PC-3 (cell line): ENCODE measurements around the gene HMSD. TPM values are rescaled to one million over a fixed set of nuclear protein-coding genes. Genes with fewer than 3 reads are reported as not detected.

Experiments used
- ATAC-seq: fragments of 200-7000 bp; cut with Tn5 transposase; 2 replicates; pipeline ENCODE4 v1.9.1; 2020; ENCODE audit warnings: mild to moderate bottlenecking, moderate library complexity
- BruUV-seq: library from RNA; stranded (reverse); fragments of 400-500 nt; replicated peaks from 2 replicates; lab custom pipeline; 2021; lab: Mats Ljungman, UMichigan
- CTCF ChIA-PET: fragments of 300-600 bp; sonication (Branson Sonifier 250); formaldehyde crosslinking; loops from one replicate; lab custom pipeline; 2022; ENCODE audit warnings: antibody characterized with exemption; lab: Charles Lee
- POLR2A ChIA-PET: fragments of 300-600 bp; sonication (Branson Sonifier 250); formaldehyde crosslinking; loops from one replicate; lab custom pipeline; 2022; ENCODE audit warnings: antibody characterized with exemption; ENCODE audit not compliant: unreplicated experiment; lab: Charles Lee
- DNase-seq: peaks from one replicate; pipeline ENCODE4 v3.0.0-alpha.2; 2015
- H2AFZ ChIP-seq: fragments of 300-600 bp; sonication (generic); 2 replicates; pipeline ENCODE4 v1.6.0; 2016; ENCODE audit warnings: antibody characterized with exemption, low read length
- H3F3A ChIP-seq: fragments of 300-600 bp; sonication (generic); one replicate; pipeline ENCODE4 v1.6.0; 2017; ENCODE audit warnings: antibody characterized with exemption, low read length, control low read depth, mild to moderate bottlenecking; ENCODE audit not compliant: unreplicated experiment
- H3K27ac ChIP-seq: fragments of 300-600 bp; sonication (generic); 2 replicates; pipeline ENCODE4 v1.5.1; 2016; ENCODE audit warnings: mild to moderate bottlenecking, low read length
- H3K27me3 ChIP-seq: fragments of 300-600 bp; sonication (generic); 2 replicates; pipeline ENCODE4 v1.6.1; 2016; ENCODE audit warnings: low read length, mixed read lengths
- H3K36me3 ChIP-seq: fragments of 300-600 bp; sonication (generic); 2 replicates; pipeline ENCODE4 v1.6.1; 2016; ENCODE audit warnings: low read depth, mixed run types, low read length, mixed read lengths
- H3K4me1 ChIP-seq: fragments of 300-600 bp; sonication (generic); 2 replicates; pipeline ENCODE4 v1.5.1; 2016; ENCODE audit warnings: low read length; ENCODE audit not compliant: insufficient read depth
- H3K4me2 ChIP-seq: fragments of 300-600 bp; sonication (generic); 2 replicates; pipeline ENCODE4 v1.6.0; 2016; ENCODE audit warnings: low read length
- H3K4me3 ChIP-seq: fragments of 300-600 bp; sonication (generic); 2 replicates; pipeline ENCODE4 v1.5.1; 2016; ENCODE audit warnings: mild to moderate bottlenecking, low read length, mixed read lengths
- H3K79me2 ChIP-seq: fragments of 300-600 bp; sonication (generic); 2 replicates; pipeline ENCODE4 v1.6.1; 2017; ENCODE audit warnings: low read length, mixed read lengths
- H3K9ac ChIP-seq: fragments of 300-600 bp; sonication (generic); 2 replicates; pipeline ENCODE4 v1.6.0; 2016; ENCODE audit warnings: mild to moderate bottlenecking, low read length
- H3K9me2 ChIP-seq: fragments of 300-600 bp; sonication (generic); replicated peaks from 2 replicates; pipeline ENCODE4 v1.6.1; 2016; ENCODE audit warnings: mixed run types, low read length, mixed read lengths
- H3K9me3 ChIP-seq: fragments of 300-600 bp; sonication (generic); 2 replicates; pipeline ENCODE4 v1.6.1; 2016; ENCODE audit warnings: low read length, mixed read lengths
- H4K20me1 ChIP-seq: fragments of 300-600 bp; sonication (generic); 2 replicates; pipeline ENCODE4 v1.6.1; 2016; ENCODE audit warnings: low read length, mixed read lengths
- CTCF ChIP-seq: fragments of 300-600 bp; sonication (generic); conservative IDR thresholded peaks from 2 replicates; pipeline ENCODE4 v1.5.1; 2017; ENCODE audit warnings: antibody characterized with exemption, low read depth, mild to moderate bottlenecking, low read length
- EZH2 ChIP-seq: fragments of 300-600 bp; sonication (generic); IDR thresholded peaks from one replicate; pipeline ENCODE4 v1.6.1; 2017; ENCODE audit warnings: antibody characterized with exemption, mild to moderate bottlenecking, low read length; ENCODE audit not compliant: unreplicated experiment
- EZH2phosphoT487 ChIP-seq: fragments of 300-600 bp; sonication (generic); IDR thresholded peaks from 2 replicates; pipeline ENCODE4 v1.6.1; 2018; ENCODE audit warnings: mild to moderate bottlenecking, antibody characterized with exemption, low read length, borderline replicate concordance
- intact Hi-C: fragments of 100-400 bp; cut with micrococcal nuclease; formaldehyde crosslinking; loops from 2 replicates; pipeline ENCODE4 v1.9.0; 2023
- total RNA-seq: library from RNA; depleted of rRNA; stranded (reverse); fragments of >200 nt; gene quantifications from 2 replicates; pipeline ENCODE4 v1.2.3, GENCODE V29; 2014

Gene HMSD
- total RNA-seq, 1 experiment from 2014 or later = 0.40 TPM

- H3K27me3 ChIP-seq = no peaks in the 10 kb centered on the region
- no peak overlapping the region for H3K4me3 ChIP-seq
- DNase-seq (no peak), ATAC-seq (no peak)
- no peaks in the 10 kb centered on the region for H3K79me2 ChIP-seq
- no peak overlapping the region for H3K4me2 ChIP-seq
- BruUV-seq = no TSS peak
- peaks cover 22% of the 10 kb centered on the region; the same call in 1 of the 2 replicates for H3K4me1 ChIP-seq
- no peaks in the 10 kb centered on the region for H3K9me2 ChIP-seq
- H3K27ac ChIP-seq = no peak overlapping the region
- H3K36me3 ChIP-seq = no peaks in the 10 kb centered on the region
- H2AFZ ChIP-seq = no peak overlapping the region
- ChIA-PET POLR2A (no interaction called here), CTCF (no interaction called here)
- no peaks in the 10 kb centered on the region for H4K20me1 ChIP-seq
- H3F3A ChIP-seq = no peaks in the 10 kb centered on the region
- no peak for TF ChIP-seq CTCF
- H3K9ac ChIP-seq = no peak overlapping the region
- intact Hi-C loops = no loop called here
- H3K9me3 ChIP-seq = no peaks in the 10 kb centered on the region
Observed at GRCh38 chr18:63947051-63947790, 1.9 kb upstream of the HMSD start.

- TF ChIP-seq CTCF (peak; percentile 60), EZH2 (no peak), EZH2phosphoT487 (no peak)
- H3K4me1 ChIP-seq = peaks cover 23% of the 10 kb centered on the region; the same call in 1 of the 2 replicates
- ATAC-seq (peak; percentile 41; the same call in 1 of the 2 replicates), DNase-seq (peak; percentile 60)
- H3K4me2 ChIP-seq = peak overlapping the region; percentile 2; the same call in 1 of the 2 replicates
- no peaks in the 10 kb centered on the region for H4K20me1 ChIP-seq
- H3F3A ChIP-seq = no peaks in the 10 kb centered on the region
- no TSS peak for BruUV-seq
- no peaks in the 10 kb centered on the region for H3K79me2 ChIP-seq
- no peaks in the 10 kb centered on the region for H3K9me3 ChIP-seq
- H3K4me3 ChIP-seq = no peak overlapping the region
- H2AFZ ChIP-seq = no peak overlapping the region
- CTCF ChIA-PET = interaction anchor here (0.5 to 0.6 kb wide), 2 partner anchors 13 to 15 kb away, joined by 3 to 5 read pairs; no protein-coding TSS in a partner anchor
- H3K27ac ChIP-seq = no peak overlapping the region
- no peaks in the 10 kb centered on the region for H3K36me3 ChIP-seq
- H3K9ac ChIP-seq = no peak overlapping the region
- intact Hi-C loops = no loop called here
- H3K9me2 ChIP-seq = no peaks in the 10 kb centered on the region
- no peaks in the 10 kb centered on the region for H3K27me3 ChIP-seq
- POLR2A ChIA-PET = interaction anchor here (0.7 kb wide), 1 partner anchor 19 kb away, joined by 4 read pairs; no protein-coding TSS in a partner anchor
Observed at GRCh38 chr18:63951302-63951705, 2.2 kb downstream of the HMSD start.

- no peaks in the 10 kb centered on the region for H3K36me3 ChIP-seq
- ATAC-seq (no peak), DNase-seq (no peak)
- POLR2A ChIA-PET = interaction anchor here (0.6 kb wide), 1 partner anchor 422 kb away, joined by 6 read pairs; no protein-coding TSS in a partner anchor
- H3K9ac ChIP-seq = no peak overlapping the region
- BruUV-seq = no TSS peak
- no peaks in the 10 kb centered on the region for H3F3A ChIP-seq
- peaks cover 24% of the 10 kb centered on the region; the same call in 1 of the 2 replicates for H3K4me1 ChIP-seq
- H3K79me2 ChIP-seq = no peaks in the 10 kb centered on the region
- no peaks in the 10 kb centered on the region for H3K27me3 ChIP-seq
- H3K27ac ChIP-seq = no peak overlapping the region
- TF ChIP-seq EZH2phosphoT487 (no peak), CTCF (no peak), EZH2 (no peak)
- no peaks in the 10 kb centered on the region for H3K9me3 ChIP-seq
- H3K4me2 ChIP-seq = no peak overlapping the region
- no peak overlapping the region for H3K4me3 ChIP-seq
- no peaks in the 10 kb centered on the region for H3K9me2 ChIP-seq
- no peak overlapping the region for H2AFZ ChIP-seq
- CTCF ChIA-PET = no interaction called here
- H4K20me1 ChIP-seq = no peaks in the 10 kb centered on the region
- intact Hi-C loops = no loop called here
Observed at GRCh38 chr18:63953811-63954210, 4.7 kb downstream of the HMSD start.
